Stimulated activated CD4-positive, alpha-beta T cell treated with anti-CD3 and anti-CD28 coated beads, Interleukin-15, amount 100 ng/mL, for 24 hours (primary cell): ENCODE results near the gene ZDHHC8.

ENCODE experiments used
- DNase-seq: peaks from one replicate; pipeline ENCODE4 v3.0.0-alpha.2; 2020

The ZDHHC8 gene, protein sequence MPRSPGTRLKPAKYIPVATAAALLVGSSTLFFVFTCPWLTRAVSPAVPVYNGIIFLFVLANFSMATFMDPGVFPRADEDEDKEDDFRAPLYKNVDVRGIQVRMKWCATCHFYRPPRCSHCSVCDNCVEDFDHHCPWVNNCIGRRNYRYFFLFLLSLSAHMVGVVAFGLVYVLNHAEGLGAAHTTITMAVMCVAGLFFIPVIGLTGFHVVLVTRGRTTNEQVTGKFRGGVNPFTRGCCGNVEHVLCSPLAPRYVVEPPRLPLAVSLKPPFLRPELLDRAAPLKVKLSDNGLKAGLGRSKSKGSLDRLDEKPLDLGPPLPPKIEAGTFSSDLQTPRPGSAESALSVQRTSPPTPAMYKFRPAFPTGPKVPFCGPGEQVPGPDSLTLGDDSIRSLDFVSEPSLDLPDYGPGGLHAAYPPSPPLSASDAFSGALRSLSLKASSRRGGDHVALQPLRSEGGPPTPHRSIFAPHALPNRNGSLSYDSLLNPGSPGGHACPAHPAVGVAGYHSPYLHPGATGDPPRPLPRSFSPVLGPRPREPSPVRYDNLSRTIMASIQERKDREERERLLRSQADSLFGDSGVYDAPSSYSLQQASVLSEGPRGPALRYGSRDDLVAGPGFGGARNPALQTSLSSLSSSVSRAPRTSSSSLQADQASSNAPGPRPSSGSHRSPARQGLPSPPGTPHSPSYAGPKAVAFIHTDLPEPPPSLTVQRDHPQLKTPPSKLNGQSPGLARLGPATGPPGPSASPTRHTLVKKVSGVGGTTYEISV

DNA sequence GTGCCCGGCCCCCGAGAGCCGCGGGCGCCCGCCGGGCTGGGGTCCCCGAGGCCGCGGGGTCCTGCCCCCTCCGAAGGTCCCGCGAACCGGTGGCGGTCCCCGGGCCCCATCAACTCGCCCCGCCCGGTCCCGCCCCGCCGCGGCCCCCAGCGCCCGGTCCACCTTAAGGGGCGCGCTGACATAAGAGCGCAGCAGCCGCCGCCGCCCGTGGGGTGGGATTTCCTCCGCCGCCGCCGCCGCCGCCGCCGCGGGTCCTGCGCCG is at the start of gene ZDHHC8:
TSS of gene ZDHHC8 (plus strand) at position 208 of the 262 bp plus-strand sequence. CDS start 144 bp downstream, outside the sequence.
- DNase-seq, result peak; percentile 66

DNA sequence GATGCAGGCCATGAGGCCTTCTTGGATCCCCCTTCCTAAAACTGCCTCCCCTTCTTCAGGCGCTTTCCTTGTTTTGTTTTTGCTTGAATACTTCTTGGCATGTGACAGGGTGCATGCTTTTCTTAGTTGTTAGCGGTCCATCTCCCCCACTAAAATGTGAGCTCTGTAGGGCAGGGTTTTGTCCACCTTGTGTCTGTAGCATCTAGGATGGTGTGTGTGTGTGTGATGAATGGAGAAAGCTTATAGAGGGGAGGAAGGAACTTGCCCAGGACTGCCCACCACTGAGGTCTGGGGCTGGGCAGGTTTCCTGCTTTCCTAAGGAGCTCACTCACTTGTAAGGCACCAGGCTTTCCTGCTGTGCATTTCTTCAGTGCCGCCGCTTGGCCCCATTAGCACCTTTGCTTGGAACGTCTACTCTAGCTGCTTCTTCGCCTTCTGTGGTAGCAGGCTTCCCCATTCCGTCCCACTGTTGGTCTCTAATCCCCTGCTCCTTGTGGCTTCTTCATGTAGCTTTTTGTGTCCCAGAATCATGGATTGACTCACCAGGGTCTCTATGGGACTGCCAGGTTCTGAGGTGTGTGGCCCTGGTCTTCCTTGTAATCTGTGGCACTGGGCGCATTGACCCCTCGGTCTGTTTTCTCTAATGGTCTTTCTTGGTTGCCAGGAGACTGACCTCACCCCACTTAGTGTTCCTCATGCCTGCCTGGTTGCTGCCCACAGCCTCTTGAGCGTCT is 48.3 kb upstream of the ZDHHC8 start:
- DNase-seq, result no peak

DNA sequence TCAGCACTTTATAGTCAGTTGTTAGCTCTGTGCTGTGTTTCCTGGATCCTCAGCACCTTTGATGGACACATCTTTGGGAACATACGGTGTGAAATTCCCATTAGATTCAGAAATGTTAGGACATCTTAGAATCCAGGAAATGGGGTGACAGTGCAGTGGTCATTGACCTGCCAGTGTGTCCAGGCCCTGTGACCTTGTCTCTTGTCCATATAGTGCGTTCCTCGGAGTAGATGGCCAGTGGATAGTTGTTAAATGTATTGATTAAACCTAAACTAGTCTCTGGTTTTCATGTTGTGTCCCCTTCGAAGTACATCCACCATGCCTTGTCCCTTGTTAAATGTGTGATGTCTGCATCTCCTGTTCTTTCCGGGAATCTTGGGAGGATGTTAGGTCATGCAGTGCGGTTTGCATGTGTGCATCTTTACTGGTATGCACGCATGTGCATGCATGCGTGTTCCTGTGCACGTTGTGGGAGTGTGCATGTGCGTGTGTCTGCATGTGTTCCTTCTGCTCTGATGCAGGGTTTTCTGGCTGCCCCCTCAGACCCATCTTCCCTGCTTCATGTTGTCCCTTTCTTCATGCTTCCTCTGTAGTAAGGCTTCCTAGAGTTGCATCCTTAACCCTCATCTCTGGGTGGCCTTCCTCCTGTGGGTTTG is 47.6 kb upstream of the ZDHHC8 start:
- no peak for DNase-seq

DNA sequence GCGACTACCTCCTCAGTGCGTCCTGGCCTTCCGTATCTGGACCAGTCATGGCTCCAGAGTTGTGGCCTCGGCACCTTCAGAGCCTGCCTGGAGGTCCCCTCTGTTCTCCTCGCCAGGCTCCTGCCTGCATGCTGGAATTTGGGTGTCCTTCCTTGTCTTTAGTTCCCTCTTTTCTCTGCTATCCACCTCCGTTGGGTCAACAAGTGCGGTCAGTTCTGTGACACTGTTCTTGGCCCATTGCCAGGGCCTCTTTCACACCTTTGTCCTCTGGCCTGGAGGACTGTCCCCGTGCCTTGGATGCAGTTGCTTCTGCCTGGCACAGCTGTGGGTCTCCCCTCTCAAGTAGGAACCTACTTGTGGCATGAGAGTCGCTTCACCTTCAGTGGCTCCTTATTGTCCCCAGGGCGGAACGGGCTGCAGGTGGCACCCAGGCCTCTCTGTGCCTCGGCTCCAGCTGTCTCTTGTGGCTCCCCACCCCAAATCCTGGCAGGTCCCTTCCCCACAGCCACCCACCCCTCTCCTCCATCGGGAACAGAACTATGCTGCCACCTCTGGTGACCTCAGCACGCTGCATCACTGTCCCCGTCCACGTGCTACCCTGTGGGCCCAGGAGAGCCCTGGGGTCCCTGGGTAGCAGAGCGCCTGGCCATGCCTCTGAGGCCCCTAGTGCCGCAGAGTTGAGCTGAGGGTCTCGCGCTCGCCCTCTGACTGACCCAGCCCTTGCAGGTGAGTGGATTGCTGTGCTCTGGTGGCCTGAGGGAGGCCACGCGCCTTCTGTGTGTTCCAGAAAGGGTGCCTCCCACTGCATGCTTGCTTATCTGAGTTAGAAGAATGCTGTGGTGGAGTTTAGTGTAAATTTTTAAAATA is 46.8 kb upstream of the ZDHHC8 start:
- peak; percentile 40 for DNase-seq

DNA sequence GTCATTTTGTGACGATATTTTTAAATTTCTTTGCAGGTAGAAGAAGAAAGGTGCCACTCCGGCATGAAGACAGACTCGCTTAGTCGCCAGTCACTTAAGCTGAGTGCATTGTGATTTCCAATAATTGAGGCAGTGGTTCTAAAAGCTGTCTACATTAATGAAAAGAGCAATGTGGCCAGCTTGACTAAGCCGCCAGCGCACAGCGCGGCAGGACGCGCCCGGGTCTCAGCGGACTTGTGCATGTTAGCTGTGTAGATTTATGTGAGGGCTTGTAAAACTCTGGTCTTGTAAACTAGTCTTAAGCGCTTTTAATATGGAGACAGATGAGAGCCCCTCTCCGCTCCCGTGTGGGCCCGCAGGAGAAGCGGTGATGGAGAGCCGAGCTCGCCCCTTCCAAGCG is 46.0 kb upstream of the ZDHHC8 start:
- DNase-seq, result no peak

DNA sequence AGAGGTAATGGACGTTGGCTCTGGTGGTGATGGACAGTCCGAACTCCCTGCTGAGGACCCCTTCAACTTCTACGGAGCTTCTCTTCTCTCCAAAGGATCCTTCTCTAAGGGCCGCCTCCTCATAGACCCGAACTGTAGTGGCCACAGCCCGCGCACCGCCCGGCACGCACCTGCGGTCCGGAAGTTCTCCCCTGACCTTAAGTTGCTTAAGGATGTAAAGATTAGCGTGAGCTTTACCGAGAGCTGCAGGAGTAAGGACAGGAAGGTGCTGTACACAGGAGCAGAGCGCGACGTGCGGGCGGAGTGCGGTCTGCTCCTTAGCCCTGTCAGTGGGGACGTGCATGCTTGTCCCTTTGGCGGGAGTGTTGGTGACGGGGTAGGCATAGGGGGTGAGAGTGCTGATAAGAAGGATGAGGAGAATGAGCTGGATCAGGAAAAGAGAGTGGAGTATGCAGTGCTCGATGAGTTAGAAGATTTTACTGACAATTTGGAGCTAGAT is 45.5 kb upstream of the ZDHHC8 start:
- no peak for DNase-seq

DNA sequence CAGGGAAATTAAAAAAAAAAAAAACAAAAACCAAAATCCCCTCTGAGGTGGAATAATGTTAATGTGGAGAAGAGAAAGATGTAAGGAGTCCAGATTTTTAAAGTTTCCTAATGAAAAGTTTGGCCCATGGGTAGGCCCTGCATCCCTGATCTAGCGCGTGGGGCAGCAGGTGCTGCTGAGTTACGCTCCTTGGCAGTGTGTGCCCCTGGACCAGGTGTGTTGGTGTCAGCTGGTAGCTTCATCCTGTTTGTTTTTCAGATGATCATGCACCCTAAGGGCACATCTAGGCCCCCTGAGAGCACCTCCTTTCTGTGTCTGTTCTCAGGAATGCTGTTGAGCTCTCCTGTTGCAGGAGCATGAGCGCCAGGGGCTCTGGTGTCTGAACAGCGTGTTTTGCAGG is 44.8 kb upstream of the ZDHHC8 start:
- DNase-seq, result no peak

DNA sequence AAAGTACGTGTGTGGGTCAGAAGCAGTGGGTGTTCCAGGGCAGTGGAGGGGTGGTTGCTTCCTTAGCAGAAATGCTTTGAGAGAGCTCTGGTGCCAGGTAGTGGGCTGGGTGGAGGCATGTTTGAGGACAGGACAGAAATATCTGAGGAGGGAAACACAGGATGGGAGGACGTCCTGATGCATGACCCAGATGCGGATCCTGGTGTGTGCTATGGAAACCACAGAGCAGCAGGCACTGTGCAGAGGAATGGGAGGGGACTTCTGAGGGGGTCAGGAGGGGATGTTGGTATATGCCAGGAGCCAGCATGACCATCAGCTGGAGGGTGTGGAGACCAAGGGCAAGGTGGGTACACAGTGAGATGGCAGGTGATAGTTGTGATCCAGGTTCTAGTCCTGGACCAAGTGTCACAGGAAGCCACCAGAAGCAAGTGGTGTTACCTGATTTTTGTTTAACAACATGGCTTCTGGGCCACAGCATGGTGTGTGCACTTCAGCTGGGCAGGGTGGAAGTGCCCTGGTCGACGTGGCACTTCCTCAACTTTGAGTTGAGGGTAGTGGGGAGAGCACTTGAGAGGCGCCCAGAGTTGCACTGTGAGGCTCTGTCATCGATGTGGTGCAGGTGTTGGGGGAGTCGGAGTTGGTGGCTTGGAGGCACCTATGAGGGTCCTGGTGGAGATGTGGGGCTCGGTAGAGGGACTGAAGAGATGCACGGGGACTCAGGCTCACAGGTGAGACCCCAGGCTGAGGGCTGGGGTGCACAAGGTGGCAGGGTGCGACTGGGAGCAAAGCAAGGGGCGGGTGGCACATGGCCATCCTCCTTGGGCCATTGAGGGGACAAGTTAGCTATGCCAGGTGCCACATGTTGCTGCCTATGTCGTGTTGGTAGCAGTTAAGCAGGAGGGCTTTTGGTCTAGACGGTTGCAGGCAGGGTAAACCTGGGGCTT is 44.0 kb upstream of the ZDHHC8 start:
- no peak for DNase-seq

DNA sequence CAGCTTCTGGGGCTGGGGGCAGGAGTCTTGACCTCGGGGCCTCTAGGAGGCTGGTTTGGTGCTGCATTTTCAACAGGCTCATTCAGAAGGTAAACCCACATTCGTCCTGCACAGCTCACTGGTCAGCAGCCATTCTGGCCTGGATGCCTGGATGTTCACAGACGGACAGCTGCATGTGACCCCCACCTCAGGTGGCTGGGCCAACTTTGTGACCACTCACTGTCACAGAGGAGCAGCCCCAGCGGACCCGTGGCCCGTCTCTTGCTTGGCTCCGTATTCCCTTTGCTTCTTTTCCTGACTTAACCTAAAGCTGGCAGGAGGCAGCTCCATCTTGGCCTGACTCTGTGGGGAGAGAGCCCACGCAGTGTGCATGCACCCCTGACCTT is 43.3 kb upstream of the ZDHHC8 start:
- no peak for DNase-seq

DNA sequence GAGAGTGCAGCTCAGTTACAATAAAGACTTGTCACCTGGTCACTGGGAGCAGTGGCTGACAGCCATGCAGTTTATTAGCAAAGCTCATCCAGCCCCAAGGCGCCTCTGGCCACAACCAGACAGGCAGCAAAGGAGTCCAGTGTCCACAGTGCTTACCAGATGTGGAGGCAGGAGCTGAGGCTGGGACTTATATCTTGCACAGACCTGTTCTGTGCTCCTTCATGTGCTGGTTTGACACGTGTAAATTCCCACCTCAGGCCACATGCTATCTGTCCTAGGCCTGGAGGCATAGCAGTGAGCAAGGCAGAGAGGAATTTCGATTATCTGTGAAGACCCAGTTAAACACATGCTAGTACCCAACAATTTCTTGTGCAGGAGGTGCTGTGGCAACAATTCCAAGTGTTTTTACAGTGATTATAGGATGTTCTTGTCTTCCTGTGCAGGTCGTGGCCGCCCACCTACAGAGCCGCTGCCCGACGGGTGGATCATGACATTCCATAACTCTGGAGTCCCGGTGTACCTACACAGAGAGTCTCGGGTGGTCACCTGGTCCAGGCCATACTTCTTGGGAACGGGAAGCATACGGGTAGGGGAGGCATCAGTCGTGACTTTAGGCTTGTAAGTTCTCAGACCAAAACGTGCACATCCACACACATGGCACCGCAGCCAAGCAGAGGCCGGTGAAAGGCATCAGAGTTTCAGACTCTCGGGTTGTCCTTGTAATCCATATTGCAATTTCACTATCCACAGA is 42.2 kb upstream of the ZDHHC8 start:
- no peak for DNase-seq

DNA sequence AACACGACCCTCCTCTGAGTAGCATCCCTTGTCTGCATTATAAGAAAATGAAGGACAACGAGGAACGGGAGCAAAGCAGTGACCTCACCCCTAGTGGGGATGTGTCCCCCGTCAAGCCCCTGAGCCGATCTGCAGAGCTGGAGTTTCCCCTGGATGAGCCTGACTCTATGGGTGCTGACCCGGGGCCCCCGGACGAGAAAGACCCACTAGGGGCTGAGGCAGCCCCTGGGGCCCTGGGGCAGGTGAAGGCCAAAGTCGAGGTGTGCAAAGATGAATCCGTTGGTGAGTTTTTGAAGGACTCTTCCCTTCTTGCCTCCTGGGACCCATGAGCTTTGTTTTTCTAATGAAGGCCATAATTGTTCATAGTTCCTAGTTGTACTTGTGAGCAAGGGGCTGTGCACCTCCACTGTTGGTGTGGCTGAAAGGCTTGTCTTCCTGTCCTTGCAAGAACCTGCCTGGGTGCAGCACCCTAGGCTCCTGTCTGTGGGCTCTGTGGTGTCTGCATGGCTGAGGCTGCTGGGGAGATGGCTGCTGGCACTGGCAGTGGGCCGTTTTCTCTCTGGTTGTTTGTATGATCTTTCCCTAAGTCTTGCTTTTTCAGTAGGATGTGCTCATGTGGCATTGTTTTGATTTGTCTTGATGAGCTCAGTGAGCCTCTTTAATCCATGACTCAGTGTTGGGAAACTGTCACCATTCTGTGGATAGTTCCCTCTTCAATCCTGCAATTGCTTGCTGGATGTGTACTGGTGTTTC is 41.5 kb upstream of the ZDHHC8 start:
- DNase-seq, result no peak

DNA sequence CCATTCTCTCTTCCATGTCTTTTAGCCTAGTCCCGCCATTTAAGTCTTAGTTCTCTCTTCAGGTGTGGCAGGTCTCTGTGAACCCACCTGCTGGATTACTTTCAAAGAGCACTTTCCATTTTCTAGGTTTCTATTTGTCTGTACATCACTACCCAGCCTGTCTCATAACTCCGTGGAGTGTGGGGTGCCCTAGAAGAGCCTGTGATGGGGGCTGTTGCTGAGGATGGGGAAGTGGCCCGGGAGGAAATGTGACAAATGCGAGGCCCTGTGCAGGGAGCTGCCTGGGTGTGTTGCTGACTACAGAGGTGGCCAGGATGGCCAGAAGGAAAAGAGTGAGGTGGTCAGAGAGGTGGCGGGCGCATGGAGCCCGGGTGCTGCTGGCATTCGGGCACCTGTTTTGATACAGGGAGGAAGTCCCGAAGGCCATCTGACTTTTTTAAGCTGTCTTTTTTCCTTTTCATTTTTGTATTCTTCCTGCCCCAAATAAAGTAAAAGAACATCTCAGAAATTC is 40.8 kb upstream of the ZDHHC8 start:
- DNase-seq, result no peak

DNA sequence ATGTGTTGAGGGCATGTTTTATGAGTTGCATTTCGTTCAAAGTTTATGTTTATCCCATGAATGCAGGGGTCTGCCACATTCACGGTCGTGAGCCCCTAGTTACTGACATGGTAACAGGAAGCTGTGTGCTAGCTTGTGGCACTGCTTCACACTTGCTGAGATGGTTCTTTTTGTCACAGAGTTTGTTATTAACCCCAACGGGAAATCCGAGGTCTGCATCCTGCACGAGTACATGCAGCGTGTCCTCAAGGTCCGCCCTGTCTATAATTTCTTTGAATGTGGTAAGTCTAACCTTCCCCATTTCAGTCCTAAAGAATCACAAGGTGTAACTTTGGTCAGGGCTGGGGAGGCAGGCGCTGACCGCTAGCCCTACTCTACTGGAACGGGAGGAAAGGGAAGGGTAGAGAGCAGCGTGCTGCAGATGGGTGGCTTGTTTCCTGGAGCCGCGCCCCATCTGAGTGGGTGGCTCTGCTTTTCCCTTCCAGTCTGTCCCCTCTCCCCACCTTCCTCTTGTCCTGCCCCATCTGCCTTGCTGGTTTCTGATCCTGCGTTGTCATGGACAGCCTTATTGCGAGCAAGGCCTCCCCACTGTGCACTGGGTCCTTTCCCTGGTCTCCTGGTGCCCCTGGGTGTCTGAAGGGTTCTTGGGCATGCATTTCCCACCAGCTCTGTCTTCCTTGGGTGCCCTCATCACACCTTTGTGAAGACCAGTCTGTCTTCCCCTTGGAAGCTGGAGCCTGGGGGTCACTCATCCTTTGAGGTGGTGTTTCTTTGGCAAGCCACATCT is 39.7 kb upstream of the ZDHHC8 start:
- DNase-seq, result no peak

DNA sequence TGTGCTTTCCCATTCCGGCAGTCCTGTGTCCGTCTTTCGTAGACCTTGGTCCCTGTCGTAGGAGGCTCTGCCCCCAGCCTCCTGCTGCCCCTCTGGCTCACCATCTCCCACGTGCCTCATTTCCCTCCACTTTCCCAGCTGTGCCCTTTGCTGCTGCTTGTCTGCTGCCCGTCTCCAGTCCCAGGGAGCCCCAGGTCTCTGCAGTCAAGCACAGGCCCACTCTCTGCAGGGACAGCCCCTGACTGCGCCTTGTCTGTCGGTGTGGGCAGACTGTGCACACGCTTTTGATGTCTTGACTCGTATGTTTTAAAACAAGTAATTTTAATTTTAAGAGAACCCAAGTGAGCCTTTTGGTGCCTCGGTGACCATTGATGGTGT is 39.1 kb upstream of the ZDHHC8 start:
- DNase-seq, result no peak

DNA sequence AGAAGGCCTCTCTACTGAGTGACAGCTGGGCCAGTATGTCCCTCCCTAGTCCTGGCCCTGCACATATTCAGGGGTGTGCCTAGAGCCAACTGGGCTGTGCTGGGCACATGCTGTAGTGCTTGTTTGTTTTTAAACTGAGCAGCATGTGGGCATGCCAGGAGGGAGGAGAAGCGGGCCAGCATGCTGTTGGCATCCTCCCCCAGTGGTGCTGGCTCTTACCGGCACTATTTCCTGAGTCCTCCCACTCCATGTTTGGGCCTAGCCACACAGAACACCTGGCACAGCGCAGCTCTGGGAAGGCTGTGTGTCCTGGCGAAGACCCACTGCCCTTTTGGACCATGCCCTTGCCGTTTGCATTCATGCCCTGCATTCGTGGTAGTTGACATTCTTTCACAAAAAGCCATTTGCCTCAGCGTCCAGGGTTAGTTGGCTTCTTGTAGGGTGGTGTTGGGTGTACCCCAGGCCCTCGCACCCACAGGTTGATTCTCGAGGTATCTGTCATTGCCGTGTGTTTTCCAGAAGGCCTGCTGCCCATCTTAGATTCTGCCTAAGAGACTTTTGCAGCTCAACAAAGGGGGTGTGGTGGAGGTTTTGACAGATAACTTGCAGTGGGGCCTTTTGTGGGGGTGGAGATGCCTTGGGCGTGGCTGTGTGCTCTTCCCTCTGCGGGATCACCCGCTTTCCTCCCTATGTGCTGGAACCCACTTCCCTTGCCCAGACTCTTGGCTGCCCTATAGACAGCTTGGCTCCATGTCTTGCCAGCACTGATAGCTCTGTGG is 38.0 kb upstream of the ZDHHC8 start:
- no peak for DNase-seq

DNA sequence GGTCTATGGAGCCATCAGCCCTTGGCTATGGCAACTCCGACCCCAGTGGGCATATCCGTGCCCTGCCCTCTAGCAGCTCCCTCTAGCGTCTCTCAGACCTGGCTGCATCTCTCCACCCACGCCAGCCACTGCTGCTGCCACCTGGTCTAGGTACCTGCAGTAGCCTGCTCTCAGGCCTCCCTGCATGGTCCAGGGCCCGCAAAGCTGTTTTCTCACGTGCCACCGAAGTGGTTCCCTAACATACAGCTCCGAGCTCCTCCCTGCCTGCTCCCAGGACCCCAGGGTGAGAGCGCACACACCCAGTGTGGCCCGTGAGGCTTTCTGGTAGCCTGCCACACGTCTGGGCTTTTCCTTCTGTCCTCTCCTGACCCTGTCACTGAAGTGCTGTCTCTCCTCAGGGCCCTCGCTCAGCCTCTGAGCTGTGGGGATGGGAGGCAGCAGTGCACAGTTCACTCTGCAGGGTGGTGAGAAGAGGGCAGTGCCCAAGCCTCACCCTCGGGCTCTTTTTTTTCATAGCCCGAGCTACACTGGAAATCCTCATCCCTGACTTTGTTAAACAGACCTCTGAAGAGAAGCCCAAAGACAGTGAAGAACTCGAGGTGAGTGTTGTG is 37.3 kb upstream of the ZDHHC8 start:
- no peak for DNase-seq

DNA sequence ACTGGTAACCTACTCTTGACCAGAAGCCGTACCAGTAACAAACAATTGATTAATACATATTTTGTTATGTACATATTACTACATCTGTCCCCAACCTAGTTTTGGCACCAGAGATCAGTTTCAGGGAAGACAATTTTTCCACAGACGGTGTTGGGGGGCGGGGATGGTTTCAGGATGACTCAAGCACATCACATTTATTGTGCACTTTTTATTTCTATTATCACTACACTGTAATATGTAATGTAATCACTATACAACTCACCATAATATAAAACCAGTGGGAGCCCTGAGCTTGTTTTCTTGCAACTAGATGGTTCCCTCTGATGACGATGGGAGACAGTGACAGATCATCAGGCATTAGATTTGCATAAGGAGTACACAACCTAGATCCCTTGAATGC is 36.1 kb upstream of the ZDHHC8 start:
- peak; percentile 64 for DNase-seq
